Neural cell (in vitro differentiated cells): Measurements from ENCODE around the gene SLMAP.

Source experiments
- EP300 ChIP-seq: fragments of 450-650 bp; conservative IDR thresholded peaks from 2 replicates; pipeline ENCODE4 v1.6.1; 2014; ENCODE audit warnings: antibody characterized with exemption, mild to moderate bottlenecking, moderate library complexity; ENCODE audit not compliant: poor library complexity, severe bottlenecking
- EZH2 ChIP-seq: fragments of 200-600, 300-800 bp; shearing (Covaris generic), sonication (generic); IDR thresholded peaks from 2 replicates; pipeline ENCODE4 v1.6.1; 2014; ENCODE audit warnings: antibody characterized with exemption, low read length, borderline replicate concordance, mild to moderate bottlenecking; ENCODE audit not compliant: insufficient read depth, poor library complexity, severe bottlenecking
- MXI1 ChIP-seq: fragments of 450-650 bp; conservative IDR thresholded peaks from 2 replicates; pipeline ENCODE4 v1.6.1; 2014; ENCODE audit warnings: antibody characterized with exemption, mild to moderate bottlenecking; ENCODE audit not compliant: poor library complexity, severe bottlenecking
- POLR2AphosphoS5 ChIP-seq: IDR thresholded peaks from 2 replicates; pipeline ENCODE4 v1.6.1; 2012
- RAD21 ChIP-seq: fragments of 450-650 bp; conservative IDR thresholded peaks from 2 replicates; pipeline ENCODE4 v1.6.1; 2014; ENCODE audit warnings: antibody characterized with exemption, mild to moderate bottlenecking, moderate library complexity
- TAF1 ChIP-seq: IDR thresholded peaks from 2 replicates; pipeline ENCODE4 v1.6.1; 2012; ENCODE audit warnings: low read depth
- TF ChIP-seq, protein P1 (sequence below): fragments of 450-650 bp; IDR thresholded peaks from 2 replicates; pipeline ENCODE4 v1.5.1; 2014; ENCODE audit warnings: antibody characterized with exemption, mild to moderate bottlenecking, moderate library complexity; ENCODE audit not compliant: poor library complexity, severe bottlenecking

- TF ChIP-seq POLR2AphosphoS5 (no peak), RAD21 (no peak), TAF1 (no peak), EP300 (no peak), EZH2 (no peak), MXI1 (no peak)
- TF ChIP-seq, protein P1, sequence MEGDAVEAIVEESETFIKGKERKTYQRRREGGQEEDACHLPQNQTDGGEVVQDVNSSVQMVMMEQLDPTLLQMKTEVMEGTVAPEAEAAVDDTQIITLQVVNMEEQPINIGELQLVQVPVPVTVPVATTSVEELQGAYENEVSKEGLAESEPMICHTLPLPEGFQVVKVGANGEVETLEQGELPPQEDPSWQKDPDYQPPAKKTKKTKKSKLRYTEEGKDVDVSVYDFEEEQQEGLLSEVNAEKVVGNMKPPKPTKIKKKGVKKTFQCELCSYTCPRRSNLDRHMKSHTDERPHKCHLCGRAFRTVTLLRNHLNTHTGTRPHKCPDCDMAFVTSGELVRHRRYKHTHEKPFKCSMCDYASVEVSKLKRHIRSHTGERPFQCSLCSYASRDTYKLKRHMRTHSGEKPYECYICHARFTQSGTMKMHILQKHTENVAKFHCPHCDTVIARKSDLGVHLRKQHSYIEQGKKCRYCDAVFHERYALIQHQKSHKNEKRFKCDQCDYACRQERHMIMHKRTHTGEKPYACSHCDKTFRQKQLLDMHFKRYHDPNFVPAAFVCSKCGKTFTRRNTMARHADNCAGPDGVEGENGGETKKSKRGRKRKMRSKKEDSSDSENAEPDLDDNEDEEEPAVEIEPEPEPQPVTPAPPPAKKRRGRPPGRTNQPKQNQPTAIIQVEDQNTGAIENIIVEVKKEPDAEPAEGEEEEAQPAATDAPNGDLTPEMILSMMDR, result no peak
Observed at GRCh38 chr3:57738391-57738790, 17.7 kb upstream of the SLMAP start.
